WTC11 (cell line): ENCODE results near the gene GPR183.

Source experiments
- CBFB ChIP-seq: sonication (generic); formaldehyde crosslinking; IDR thresholded peaks from 2 replicates; pipeline ENCODE4 v1.8.1; 2022; ENCODE audit warnings: mild to moderate bottlenecking, low read depth, missing genetic modification reagents
- NR2C2 ChIP-seq: sonication (generic); formaldehyde crosslinking; IDR thresholded peaks from 2 replicates; pipeline ENCODE4 v1.8.0; 2022; ENCODE audit warnings: mild to moderate bottlenecking, missing genetic modification reagents
- RELA ChIP-seq: sonication (generic); formaldehyde crosslinking; IDR thresholded peaks from 2 replicates; pipeline ENCODE4 v1.8.1; 2022; ENCODE audit warnings: missing genetic modification reagents, mild to moderate bottlenecking, borderline replicate concordance
- TCF7 ChIP-seq: sonication (generic); formaldehyde crosslinking; IDR thresholded peaks from 2 replicates; pipeline ENCODE4 v1.8.0; 2022; ENCODE audit warnings: mild to moderate bottlenecking, low read depth, missing genetic modification reagents, moderate library complexity
- TEAD4 ChIP-seq: sonication (generic); formaldehyde crosslinking; IDR thresholded peaks from 2 replicates; pipeline ENCODE4 v1.8.0; 2022; ENCODE audit warnings: mild to moderate bottlenecking, missing genetic modification reagents
- TP53 ChIP-seq: sonication (generic); formaldehyde crosslinking; IDR thresholded peaks from 2 replicates; pipeline ENCODE4 v1.8.1; 2023; ENCODE audit warnings: mild to moderate bottlenecking, missing genetic modification reagents
- ZNF232 ChIP-seq: sonication (generic); formaldehyde crosslinking; IDR thresholded peaks from 2 replicates; pipeline ENCODE4 v1.8.0; 2022; ENCODE audit warnings: mild to moderate bottlenecking, missing genetic modification reagents
- TF ChIP-seq, protein P1 (sequence below): fragments of 200-600 bp; IDR thresholded peaks from 2 replicates; pipeline ENCODE4 v1.8.0; 2022; ENCODE audit warnings: antibody characterized with exemption
- TF ChIP-seq, protein P2 (sequence below): sonication (generic); formaldehyde crosslinking; IDR thresholded peaks from 2 replicates; pipeline ENCODE4 v1.8.1; 2022; ENCODE audit warnings: low read depth, missing genetic modification reagents, borderline replicate concordance
- TF ChIP-seq, protein P3 (sequence below): sonication (generic); formaldehyde crosslinking; IDR thresholded peaks from 2 replicates; pipeline ENCODE4 v1.8.1; 2023; ENCODE audit warnings: mild to moderate bottlenecking, moderate library complexity, missing genetic modification reagents
- TF ChIP-seq, protein P4 (sequence below): fragments of 250-450 bp; sonication (Bioruptor Pico); conservative IDR thresholded peaks from 2 replicates; pipeline ENCODE4 v1.9.0; 2021; ENCODE audit warnings: mild to moderate bottlenecking

DNA sequence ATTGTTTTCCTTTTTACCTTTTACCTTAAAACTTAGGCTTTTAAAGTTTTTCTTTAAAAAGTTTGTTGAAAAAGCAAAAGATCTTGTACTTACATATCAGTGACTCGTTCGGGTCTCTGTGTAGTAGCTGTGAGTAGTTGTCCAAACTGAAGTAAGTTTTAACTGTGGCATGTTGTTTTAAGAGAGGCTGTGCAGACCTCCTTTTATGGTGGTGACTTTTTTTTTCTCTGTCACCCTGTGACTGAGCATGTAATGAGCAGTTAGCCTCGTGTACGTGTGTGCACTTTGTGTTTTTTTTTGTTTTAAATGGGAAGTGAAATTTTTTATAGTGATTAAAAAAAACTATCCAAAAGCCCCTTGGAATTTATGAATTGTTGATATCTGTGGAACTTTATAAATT is at the start of gene GPR183:
- no peak for TF ChIP-seq TP53 (CRISPR knock-in tag)
- TF ChIP-seq, protein P1, sequence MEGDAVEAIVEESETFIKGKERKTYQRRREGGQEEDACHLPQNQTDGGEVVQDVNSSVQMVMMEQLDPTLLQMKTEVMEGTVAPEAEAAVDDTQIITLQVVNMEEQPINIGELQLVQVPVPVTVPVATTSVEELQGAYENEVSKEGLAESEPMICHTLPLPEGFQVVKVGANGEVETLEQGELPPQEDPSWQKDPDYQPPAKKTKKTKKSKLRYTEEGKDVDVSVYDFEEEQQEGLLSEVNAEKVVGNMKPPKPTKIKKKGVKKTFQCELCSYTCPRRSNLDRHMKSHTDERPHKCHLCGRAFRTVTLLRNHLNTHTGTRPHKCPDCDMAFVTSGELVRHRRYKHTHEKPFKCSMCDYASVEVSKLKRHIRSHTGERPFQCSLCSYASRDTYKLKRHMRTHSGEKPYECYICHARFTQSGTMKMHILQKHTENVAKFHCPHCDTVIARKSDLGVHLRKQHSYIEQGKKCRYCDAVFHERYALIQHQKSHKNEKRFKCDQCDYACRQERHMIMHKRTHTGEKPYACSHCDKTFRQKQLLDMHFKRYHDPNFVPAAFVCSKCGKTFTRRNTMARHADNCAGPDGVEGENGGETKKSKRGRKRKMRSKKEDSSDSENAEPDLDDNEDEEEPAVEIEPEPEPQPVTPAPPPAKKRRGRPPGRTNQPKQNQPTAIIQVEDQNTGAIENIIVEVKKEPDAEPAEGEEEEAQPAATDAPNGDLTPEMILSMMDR = no peak
- no peak for TF ChIP-seq TCF7
- no peak for TF ChIP-seq TEAD4 (CRISPR knock-in tag)
- TF ChIP-seq RELA = no peak
- TF ChIP-seq CBFB = no peak
- TF ChIP-seq, protein P2, sequence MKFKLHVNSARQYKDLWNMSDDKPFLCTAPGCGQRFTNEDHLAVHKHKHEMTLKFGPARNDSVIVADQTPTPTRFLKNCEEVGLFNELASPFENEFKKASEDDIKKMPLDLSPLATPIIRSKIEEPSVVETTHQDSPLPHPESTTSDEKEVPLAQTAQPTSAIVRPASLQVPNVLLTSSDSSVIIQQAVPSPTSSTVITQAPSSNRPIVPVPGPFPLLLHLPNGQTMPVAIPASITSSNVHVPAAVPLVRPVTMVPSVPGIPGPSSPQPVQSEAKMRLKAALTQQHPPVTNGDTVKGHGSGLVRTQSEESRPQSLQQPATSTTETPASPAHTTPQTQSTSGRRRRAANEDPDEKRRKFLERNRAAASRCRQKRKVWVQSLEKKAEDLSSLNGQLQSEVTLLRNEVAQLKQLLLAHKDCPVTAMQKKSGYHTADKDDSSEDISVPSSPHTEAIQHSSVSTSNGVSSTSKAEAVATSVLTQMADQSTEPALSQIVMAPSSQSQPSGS = no peak
- TF ChIP-seq, protein P3, sequence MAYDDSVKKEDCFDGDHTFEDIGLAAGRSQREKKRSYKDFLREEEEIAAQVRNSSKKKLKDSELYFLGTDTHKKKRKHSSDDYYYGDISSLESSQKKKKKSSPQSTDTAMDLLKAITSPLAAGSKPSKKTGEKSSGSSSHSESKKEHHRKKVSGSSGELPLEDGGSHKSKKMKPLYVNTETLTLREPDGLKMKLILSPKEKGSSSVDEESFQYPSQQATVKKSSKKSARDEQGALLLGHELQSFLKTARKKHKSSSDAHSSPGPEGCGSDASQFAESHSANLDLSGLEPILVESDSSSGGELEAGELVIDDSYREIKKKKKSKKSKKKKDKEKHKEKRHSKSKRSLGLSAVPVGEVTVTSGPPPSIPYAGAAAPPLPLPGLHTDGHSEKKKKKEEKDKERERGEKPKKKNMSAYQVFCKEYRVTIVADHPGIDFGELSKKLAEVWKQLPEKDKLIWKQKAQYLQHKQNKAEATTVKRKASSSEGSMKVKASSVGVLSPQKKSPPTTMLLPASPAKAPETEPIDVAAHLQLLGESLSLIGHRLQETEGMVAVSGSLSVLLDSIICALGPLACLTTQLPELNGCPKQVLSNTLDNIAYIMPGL (CRISPR knock-in tag) = no peak
- no peak for TF ChIP-seq ZNF232
- no peak for TF ChIP-seq NR2C2 (CRISPR knock-in tag)
- TF ChIP-seq, protein P4, sequence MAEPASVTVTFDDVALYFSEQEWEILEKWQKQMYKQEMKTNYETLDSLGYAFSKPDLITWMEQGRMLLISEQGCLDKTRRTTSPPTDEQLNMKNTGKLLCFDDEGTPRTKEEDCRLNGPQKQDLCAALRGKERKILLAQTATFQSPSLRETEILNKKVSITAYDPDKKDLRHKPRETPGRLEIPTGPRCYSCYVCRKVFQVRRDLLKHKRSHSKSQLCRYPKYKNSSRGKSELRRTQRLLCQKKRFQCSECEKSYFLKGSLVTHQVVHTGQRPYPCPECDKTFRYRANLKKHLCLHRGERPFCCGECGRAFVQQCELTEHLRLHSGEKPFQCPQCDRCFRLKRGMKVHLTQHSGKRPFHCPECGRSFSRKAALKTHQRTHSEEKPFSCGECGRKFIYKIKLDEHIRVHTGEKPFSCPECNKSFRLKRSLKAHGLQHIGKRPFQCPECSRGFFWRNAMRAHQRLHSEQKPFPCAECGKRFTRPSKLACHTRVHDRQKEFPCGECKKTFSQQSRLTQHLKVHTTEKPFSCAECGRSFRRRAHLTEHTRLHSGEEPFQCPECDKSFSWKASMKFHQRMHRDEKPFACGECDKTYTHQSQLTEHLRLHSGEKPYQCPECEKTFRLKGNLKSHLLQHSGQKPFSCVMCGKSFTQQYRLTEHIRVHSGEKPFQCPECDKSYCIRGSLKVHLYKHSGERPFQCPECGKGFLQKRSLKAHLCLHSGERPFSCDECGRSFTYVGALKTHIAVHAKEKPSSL = no peak
